Stimulated activated CD4-positive, alpha-beta T cell treated with anti-CD3 and anti-CD28 coated beads, Interleukin-1b, Interleukin-23, amount 100 ng/mL, for 1 hour (primary cell): Measurements from ENCODE around the gene USP21.

Experiments
- DNase-seq, 2 donors: peaks; one replicate each; pipeline ENCODE4 v3.0.0-alpha.2; 2020; ENCODE audit warnings: low read depth in 2 of 2

USP21 gene

GRCh38 chr1:161171696-161172095 is 12.4 kb downstream of the USP21 start:
- DNase-seq: no peak

- DNase-seq: no peak
Observed at GRCh38 chr1:161172349-161172748, 13.0 kb downstream of the USP21 start.

DNA sequence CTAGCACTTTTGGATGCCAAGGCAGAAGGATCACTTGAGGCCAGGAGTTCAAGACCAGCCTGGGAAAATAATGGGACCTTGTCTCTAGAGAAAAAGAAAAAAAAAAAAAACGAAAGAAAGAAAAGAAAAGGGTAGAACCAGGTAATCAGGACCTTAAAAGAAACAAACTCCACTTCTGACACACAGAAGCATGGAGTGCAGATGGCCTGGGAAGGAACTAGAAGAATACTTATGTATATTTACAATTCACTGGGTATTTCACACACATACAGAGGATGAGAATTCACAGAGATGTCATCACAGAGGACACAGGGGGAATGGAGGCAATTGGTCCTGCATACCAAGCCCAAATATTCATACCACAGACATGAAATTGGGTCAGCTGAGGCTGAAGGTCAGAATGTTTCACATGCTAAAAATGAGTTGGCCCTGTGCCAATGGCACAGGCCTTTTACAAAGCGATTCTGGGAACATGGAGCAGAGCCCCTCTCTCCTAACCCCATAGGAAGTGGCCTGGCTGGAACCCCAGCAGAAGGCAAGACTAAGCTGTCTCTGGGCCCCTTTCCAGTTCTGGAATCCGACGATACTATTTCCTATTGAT is 13.6 kb downstream of the USP21 start:
- no peak for DNase-seq

GRCh38 chr1:161173711-161174110 is 14.4 kb downstream of the USP21 start:
- DNase-seq: no peak

DNA sequence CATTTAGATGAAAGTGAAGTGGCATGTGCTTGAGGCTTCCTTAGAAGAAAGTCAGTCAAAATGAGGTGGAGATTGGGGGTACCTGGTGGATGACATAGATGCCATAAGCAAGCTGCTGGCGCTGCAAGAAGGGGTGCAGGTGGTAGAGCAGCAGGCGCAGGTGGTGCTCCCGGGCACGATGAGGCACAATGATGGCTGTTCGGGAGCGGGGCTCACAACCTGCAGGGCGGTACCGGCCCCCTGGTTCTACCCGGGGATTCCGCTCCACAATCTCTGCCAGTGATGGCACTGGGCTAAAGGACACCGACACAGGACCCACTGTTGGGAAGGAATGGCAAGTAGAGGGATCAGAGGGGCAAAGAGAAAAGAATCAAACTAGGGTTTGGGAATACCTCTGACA is 15.6 kb downstream of the USP21 start:
- DNase-seq: no peak

DNA sequence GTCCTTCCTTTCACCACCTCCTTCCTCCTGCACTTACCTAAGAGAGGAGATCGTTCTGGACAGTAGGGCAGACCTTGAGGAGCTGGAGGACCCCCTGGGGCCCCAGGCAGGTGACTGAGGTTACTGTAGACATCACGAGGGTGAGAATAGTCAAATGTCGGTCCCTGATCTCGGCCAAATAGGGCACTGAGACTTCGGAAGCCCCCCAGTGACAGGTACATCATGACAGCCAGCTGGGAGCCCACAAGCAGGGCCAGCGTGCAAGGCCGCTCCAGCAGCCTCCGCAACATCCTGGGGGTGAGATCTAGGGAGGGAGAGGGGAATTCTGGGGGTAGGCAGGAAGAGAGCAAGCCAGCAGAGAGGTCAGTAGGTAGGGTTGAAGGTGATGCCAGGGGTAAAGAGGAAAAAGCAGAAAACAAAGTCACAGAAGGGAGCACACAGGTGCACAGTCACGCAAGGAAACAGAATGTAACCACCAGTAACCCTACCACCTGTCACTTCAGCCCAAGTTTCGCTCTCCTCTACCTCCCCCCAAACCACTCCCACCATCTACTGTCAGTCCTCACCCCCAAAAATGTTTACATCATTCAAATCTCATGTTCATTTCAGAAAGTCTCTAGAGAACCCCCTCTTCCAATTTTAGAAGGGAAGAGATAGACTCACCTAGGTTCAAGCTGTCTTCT is 16.6 kb downstream of the USP21 start:
- DNase-seq: no peak

- DNase-seq: no peak
Observed at GRCh38 chr1:161176468-161177111, 17.3 kb downstream of the USP21 start.

- peak; percentile 85 to 99 for DNase-seq
Observed at GRCh38 chr1:161177112-161177935, 18.0 kb downstream of the USP21 start, which contains the start of gene B4GALT3. B4GALT3 (minus strand) TSS chr1:161177507; CDS start chr1:161176060, 1,447 bp downstream.

GRCh38 chr1:161177936-161178244 is 18.6 kb downstream of the USP21 start:
- DNase-seq: no peak

- DNase-seq: no peak
Observed at GRCh38 chr1:161179698-161180097, 20.4 kb downstream of the USP21 start.

DNA sequence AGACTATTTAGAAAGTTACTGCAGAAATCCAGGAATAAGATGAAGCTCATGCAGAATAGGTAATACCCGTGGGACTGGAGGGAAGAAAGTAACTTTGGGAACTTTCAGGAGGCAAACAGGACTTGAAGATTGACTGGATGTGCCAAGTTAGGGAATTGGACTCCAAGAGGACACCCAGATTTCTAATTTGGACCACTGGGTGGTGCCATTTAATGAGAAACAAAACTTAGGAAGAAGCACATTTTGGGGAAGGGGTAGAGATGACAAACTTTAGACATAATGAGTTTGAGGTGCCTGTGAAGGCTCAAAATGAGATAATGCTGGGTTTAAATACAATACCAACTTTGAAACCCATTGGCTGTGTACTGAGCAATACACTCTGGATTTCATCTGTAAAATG is 21.3 kb downstream of the USP21 start:
- DNase-seq: no peak

DNA sequence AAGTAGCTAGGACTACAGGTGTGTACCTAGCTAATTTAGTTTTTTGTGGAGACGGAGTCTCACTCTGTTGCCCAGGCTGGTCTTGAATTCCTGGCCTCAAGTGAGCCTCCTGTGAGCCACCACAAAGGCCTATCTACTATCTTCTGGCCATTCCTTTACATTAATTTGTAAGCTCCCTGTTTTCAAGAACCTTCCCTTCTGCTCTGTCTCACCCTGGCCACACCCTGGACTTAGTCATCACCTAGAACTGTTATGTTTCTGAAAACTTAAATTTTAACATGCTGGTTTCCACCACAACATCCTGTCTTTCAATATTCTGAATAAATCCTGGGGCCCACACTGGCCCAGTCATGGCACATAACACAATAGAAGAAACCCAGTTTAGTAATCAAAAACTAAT is 22.9 kb downstream of the USP21 start:
- no peak for DNase-seq

DNA sequence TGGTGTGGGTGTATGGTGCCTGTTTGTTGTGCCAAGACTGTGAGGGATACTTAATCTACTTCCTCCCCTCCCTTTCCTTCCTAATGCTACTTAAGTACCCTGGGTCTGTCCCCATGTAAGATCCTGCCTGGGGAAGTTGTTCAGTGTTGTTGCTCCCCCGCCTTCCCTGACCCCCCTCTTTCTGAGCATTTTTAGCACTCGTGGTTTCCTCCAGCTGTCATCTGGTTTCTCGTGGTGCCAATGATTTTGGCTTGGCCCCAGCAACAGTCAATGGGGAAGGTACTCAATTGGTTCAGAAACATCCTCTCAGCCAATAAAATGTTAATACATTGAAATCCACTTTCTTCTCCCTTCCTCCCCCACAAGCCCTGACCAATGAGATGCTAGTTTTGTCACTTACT is 26.0 kb downstream of the USP21 start:
- peak in 1 of 2 donors; percentile 50 for DNase-seq

DNA sequence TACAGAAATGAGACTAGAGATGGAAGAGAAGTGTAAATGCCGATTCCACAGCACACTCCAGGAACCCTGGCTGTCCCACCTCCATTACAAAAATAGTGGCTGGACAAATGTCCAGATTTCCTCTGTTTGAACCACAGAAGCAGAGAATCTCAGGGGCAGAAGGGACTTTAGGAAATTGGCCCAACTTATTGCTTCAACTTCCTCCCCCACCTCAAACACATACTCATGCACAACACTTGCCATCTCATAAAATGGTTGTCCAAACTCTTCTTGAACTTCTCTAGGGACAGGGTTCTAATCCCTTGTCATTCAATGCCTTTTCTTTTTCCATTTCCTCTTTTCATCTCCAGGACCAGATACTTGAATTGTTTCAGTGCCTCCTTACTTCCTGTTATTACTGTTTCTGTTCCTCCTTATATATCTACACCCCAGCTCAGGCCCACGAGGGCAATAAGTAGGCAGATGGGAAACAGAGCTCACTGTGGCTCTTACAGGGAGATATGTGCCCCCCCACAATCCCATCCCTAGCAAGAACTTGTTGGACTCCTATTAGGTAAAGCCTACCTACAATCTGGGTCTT is 26.5 kb downstream of the USP21 start:
- DNase-seq: no peak

- DNase-seq: no peak
Observed at GRCh38 chr1:161187311-161187710, 28.0 kb downstream of the USP21 start.

DNA sequence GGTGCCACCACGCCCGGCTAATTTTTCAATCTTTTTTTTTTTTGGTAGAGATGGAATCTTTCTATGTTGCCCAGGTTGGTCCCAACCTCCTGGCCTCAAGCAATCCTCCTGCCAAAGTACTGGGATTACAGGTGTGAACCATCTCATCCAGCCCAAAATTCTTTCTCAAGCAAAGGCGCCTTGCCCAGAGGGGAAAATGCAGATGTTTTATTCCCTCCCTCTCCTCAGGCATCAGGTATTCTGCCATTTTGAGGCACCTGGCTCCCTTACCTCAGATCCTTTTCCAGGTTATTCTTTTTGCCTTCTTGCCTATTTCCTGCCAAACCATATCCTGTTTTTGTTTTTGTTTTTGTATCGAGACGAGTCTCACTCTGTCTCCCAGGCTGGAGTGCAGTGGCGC is 29.1 kb downstream of the USP21 start:
- DNase-seq: no peak

DNA sequence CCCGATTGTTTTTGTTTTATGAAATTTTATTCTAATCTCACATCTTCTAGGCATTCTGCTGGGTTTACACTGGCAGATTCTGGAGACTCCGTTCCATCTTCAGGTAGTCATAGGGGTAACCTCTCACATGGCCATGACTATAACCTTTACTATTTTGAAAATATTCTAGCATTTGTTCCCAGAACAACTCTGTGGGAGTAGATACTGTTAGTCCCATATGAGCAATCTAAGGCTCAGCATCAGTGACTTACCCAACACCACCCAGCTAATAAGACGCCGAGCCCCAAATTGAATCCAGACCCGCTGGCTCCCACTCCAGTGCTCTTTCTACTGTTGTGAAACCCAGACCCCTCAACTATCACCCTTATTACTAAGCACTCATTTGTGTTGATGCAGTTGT is 29.7 kb downstream of the USP21 start:
- DNase-seq: no peak

GRCh38 chr1:161190962-161191521 is 31.7 kb downstream of the USP21 start:
- DNase-seq: no peak

DNA sequence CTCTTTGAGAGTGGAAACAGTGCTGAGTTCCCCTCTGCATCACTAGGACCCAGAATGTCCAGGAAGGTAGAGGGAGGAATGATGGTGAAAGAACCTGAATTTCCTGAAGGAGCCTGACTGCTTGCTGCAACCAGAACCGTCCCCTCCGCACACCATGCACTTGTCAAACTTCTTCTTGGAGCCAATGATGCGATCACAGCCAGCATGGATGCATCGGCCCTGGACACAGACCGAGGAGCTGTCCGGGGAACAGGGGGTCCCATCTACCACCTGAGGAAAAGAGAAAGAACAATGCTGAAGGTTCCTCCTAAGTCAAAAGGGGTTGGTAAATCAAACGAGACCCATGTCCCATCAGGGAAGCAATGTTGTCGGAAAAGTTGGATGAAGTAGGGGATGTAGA is 32.7 kb downstream of the USP21 start:
- no peak for DNase-seq

DNA sequence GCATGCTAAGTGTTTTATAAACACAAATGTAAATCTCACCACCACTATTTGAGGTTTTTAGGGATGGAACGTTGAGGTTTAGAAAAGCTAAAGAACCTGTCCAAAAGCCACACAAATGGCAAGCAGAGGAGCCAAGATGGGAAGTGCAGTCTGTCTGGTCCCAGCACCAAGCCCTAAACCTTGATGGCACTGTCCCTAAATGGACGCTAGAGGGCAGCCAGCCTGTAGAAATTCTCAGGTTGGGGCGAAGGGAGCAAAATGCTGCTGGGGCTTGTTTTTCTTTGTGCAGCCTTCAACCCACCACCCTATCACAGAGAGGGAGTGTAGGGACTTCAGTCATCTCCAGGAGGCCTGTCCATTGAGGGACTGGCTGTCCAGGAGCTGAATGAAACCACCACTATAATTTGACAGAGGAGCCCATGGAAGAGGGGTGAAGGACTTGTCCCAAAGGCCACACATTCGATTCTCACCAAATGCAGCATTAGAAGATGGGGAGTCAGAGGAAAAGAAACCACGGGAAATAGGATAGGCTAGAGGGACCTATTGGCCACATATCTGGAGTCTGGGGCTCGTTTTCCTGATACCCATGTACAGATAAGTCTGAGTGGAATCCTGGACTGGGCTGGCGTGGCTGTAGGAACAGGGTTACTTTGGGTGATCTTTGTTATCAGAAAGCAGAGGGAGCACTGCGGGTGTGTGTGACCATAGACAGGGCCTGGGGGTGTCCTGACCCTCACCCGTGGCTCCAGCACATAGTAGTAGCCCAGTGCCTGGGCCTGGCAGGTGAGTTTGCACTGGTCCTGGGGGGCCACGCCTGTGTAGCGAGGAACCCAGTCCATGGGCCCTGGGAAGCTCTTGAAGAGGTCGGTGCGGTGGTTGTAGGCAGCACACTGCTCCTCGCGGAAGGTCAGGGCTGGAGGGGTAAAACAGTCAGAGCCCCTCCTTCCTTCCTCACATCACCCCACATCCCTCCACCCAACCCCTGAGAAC is 33.5 kb downstream of the USP21 start:
- DNase-seq: peak in 1 of 2 donors; percentile 31
